Glomerular visceral epithelial cell (primary cell): ENCODE results near the gene TRPC5OS.

Source experiments
- DNase-seq: peaks from one replicate; pipeline ENCODE4 v3.0.0-alpha.2; 2016; ENCODE audit errors: extremely low spot score

TRPC5OS gene

DNA sequence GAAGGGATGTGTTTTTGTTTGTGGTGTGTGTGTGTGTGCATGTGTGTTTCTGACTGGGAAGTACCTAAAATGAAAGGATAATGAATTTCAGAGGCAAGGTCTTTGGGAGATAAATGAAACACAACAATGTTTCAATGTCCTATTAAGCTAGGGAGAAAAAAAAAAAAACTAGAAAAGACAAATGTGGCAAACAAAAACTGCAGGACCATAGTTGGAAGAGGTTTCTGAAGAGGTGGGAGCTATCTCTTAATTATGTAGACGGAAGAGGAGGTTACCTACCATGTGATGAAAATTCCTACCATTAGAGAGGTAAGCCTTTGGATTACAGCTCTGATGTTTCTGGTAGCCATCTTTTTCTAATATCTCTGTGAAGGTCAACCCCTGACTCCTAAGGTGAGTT, at the start of gene TRPC5OS:
Gene TRPC5OS, plus strand, starts transcription at position 301 of the 400 bp plus-strand sequence. CDS start 25,669 bp downstream, outside the sequence.
- DNase-seq = no peak

DNA sequence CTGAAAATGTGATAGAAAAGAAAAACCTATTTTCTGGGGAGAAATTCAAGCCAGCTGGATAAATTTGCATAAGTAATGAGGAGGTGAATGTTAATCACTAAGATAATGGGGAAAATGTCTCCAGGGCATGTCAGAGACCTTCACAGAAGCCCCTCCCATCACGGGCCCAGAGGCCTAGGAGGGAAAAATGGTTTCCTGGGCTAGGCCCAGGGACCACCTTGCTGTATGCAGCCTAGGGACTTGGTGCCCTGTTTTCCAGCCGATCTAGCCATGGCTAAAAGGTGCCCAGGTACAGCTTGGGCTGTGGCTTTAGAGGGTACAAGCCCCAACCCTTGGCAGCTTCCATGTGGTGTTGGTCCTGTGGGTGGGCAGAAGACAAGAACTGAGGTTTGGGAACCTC, 46.6 kb upstream of the TRPC5OS start:
- DNase-seq = no peak

GRCh38 chrX:111830571-111830970, 45.4 kb upstream of the TRPC5OS start:
- no peak for DNase-seq

GRCh38 chrX:111831343-111831742, 44.6 kb upstream of the TRPC5OS start:
- no peak for DNase-seq

DNA sequence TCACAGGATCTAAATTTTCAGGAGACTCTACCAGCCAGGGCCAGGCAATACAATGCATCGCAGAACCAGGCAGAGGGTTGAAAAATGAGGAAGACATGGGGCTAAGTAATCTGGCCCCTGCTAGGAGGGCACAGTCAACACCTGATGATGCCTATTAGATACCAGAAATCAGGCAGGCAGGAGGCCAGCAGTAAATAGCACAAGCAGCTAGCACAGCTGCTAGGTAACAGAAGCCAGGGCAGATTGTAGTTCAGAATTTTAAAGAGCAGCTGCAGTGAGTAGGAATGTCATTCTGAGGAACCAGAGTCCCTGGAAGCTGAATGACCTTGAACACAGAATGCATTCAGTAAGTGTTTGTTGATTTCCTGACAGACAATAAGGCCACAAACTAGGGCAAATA, 38.8 kb upstream of the TRPC5OS start:
- no peak for DNase-seq

GRCh38 chrX:111847491-111848133, 28.4 kb upstream of the TRPC5OS start:
- no peak for DNase-seq

- DNase-seq = no peak
Measured at GRCh38 chrX:111848541-111848940, 27.4 kb upstream of the TRPC5OS start.

DNA sequence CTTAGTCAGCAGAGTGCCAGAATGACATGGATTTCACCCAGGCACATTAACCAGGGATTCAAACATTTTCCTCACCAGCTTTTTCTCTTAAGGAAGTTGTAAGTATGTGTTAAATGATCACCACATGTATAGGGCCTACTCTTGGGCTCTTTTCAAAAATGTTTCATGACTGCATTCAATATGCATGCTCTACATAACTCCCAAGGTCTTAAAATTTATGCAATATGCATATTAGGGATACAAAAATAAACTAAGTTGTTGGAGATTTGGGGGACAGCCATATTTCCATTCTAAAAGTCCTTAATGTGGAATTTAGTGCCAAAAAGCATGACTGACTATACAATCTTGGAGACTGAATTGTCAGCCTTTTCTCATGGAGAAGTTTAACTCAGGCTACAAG, 25.0 kb upstream of the TRPC5OS start:
- no peak for DNase-seq

- peak; percentile 20 for DNase-seq
Measured at GRCh38 chrX:111854556-111855490, 21.2 kb upstream of the TRPC5OS start.

DNA sequence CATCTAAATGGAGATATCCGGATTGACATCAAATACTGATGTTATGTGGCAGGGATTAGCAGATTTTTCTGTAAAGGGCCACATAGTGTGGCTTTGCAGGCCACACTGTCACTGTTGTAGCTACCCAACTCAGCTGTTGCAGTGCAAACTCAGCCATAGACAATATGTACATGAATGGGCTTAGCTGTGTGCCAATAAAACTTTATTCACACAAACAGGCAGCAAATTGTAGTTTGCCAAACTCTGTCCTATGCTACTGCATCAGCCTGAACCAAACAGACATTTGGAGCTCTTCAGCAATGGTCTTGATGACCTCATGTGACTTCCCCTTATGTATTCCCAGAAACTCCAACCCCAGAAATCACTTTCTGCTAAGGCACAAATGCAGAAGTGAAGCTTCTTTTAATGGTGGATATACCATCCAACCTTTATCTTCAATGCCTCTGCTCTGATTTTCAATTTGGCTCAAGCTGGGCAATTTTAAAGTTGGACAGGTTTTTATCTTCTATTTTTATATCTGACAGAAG, 18.4 kb upstream of the TRPC5OS start:
- DNase-seq = no peak

GRCh38 chrX:111861605-111862004, 14.4 kb upstream of the TRPC5OS start:
- DNase-seq = no peak

DNA sequence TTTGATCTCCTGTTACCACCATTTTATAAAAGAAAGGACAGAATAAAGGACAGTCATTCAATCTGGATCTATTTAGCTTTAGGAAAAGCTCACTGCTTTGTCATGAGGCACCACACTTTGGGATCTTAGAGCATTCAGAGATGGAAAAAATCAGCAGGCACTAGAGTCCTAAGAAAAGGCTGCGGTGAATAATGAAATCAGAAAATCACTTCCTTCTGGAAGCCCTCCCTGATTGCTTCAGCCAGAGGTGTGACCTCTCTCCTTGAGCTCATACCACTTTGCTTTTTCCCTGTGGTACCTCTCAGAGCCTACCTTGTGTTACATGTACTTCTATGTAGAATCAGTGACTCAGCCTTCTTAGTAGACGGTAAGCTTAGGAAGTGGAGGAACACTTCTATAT, 8.7 kb upstream of the TRPC5OS start:
- no peak for DNase-seq

DNA sequence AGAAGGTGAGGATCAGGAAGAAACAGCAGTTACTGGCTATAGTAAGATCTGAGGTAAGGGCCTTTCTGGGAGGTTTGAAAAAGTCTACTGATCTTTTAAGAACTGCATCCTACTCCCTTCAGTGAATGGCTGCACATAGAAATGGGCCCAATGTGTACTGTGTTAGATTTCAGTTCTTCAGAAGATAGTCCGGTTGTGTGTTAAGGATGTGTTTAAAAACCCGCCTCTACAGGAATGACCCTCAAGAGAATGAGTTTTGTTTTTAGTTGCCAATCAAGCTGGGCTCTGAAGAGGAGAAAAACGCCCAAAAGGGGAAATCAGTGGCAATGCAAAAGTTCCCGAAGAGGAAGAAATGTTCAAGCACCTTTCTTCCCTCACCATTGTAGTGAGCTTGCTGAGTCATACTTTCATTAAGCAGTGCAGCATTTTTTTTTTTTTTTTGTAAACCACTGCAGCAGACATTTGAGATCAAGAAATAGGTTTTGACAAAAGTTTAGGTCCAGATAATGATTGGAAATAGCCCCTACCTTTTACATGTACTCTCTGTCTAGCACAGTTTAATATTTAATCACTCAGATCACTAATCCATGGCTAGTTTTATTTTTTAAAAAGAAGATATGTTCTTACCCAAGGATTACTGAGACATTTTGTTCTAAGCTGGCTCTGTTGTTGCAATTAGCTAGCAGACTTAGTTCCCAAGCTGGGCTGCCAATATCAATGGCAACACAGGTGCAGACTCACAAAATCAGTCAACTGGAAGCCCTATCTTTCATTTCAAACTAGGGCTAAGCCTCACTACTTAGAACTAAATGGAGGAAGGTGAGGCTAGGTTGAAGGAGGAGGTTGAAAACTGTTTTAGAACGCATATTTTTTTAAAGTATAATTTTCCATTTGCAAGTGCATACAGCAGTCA, 7.0 kb upstream of the TRPC5OS start:
- no peak for DNase-seq

DNA sequence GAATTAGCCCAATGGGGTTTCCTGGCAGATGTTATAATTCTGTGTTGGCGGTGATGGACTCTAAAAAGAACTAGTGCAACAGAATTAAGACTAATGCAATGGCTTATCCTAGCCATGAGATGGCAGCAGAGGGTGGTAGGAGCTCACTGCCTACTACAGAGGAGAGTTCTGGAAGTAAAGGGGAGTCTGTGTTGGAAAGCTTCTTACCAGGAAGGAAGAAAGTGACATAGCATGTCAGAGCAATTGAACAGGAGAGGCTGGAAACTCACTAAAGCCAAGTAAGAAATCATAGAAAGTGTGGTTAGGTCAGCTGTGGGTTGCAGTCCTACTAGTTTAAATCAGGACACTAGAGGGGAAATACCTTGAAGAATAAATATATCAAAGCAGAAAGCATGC, 6.3 kb upstream of the TRPC5OS start:
- DNase-seq = peak; percentile 43

DNA sequence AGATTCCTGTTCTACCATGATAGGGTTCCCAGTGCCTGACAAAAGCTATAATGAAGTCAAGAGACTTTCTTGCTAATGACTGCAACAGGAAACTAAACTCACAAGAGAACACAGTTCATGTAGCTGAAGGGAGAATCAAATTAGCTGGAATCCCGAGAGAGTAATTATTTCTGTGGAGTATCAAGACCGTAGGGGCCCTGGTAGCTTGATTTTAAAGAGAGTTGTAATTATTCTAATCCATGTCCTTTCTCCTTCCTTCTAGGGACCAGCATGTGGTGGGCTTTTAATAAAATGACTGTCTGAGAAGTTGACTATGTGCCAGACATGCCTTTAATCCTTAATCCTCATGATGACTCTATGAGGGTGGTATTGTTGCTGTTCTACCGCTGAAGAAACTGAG, 1.7 kb upstream of the TRPC5OS start:
- no peak for DNase-seq

GRCh38 chrX:111876646-111877045, 665 bp downstream of the TRPC5OS start:
- no peak for DNase-seq

DNA sequence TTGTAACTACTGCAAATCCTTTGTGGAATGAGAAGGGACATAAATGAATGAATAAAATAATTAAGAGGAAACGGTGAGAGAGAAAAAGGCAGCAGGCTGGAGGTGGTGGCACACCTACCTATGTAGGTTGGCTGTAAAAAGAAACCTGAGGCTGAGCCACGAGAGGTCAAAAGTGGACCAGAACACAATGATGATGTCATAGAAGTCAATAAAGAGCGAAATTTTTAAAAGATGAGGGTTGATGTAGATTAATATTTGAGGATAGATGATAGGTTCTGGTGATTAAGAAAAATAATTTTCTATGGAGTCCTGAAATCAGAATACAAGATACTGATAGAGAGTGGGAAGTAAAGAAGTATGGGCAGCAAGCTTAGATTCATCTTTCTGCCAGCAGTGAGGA, 1.7 kb downstream of the TRPC5OS start:
- no peak for DNase-seq

DNA sequence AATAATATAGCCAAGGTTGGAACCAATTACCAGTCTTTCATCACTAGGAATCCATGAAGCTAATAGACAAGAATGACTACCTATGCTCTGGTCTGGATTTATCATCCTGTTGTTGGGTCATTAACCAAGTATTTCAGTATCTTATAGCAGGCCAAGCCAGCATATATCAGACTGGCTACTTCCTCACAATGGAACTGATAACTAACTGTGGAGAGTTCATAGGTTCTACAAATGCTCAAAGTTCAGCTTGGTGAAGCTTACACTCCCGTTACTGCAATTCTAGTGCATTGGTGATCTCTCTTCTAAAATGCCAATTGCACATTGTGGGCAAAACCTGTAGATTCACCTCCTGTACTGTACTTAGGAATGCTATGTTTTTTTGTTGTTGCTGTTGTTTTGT, 4.8 kb downstream of the TRPC5OS start:
- DNase-seq = no peak

GRCh38 chrX:111881715-111882114, 5.7 kb downstream of the TRPC5OS start:
- no peak for DNase-seq

DNA sequence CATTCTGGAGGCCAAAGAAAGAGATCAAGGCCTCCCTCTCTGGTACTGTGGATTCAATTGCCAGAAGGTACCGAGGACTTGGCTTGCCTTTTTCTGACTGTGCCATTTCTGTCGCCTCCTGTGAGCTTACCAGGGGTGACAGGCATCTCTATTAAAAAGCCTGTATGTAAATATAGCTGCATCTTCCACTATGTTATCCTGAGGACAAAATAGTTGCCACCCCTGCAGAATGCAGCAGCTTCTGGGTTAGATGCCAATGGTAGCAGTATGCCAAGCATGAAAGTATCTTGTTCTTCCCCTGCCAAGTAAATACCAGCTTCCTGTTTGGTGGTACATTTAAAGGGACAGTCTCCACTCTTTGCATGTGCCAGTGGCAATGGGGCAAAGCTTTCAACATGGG, 10.7 kb downstream of the TRPC5OS start:
- no peak for DNase-seq

DNA sequence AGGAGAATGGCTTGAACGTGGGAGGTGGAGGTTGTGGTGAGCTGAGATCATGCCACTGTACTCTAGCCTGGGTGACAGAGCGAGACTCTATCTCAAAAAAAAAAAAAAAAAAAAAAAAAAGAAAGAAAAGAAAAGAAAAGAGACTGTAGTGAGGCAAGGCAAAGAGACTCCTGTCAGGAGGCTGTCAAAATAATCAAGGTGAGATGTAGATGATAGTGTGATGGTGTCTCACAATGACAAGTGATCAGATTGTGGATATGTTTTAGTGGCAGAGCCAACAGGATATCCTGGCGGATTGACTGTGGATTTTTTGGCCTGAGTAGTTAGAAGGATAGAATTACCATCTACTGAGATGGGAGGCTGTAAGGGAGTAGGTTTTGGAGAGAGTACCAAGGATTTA, 12.6 kb downstream of the TRPC5OS start:
- no peak for DNase-seq

GRCh38 chrX:111892375-111892774, 16.4 kb downstream of the TRPC5OS start:
- DNase-seq = no peak
